AG10803 (cell line): ENCODE measurements around the gene TIMM44.

Experiments
- DNase-seq: peaks from one replicate; pipeline ENCODE4 v3.0.0; 2010; ENCODE audit warnings: low read depth
- H3K4me3 ChIP-seq: 2 replicates; pipeline ENCODE4 v1.5.1; 2011; ENCODE audit warnings: mild to moderate bottlenecking, low read length, control low read depth
- CTCF ChIP-seq: conservative IDR thresholded peaks from 2 replicates; pipeline ENCODE4 v1.5.1; 2011; ENCODE audit warnings: mild to moderate bottlenecking, low read length, control low read depth, inconsistent platforms

TIMM44 gene

GRCh38 chr19:7911508-7912143, 31.8 kb downstream of the TIMM44 start:
- H3K4me3 ChIP-seq = no peak overlapping the region
- no peak for TF ChIP-seq CTCF

GRCh38 chr19:7910321-7911161, 32.9 kb downstream of the TIMM44 start:
- DNase-seq = no peak
- TF ChIP-seq CTCF = no peak
- no peak overlapping the region for H3K4me3 ChIP-seq

More at GRCh38 chr19:7911508-7912143, 31.8 kb downstream of the TIMM44 start:
- DNase-seq = no peak

- no peak for TF ChIP-seq CTCF
- no peak overlapping the region for H3K4me3 ChIP-seq
- DNase-seq = no peak
Observed at GRCh38 chr19:7909471-7910067, 33.9 kb downstream of the TIMM44 start.

- no peak overlapping the region for H3K4me3 ChIP-seq
- no peak for DNase-seq
- no peak for TF ChIP-seq CTCF
Observed at GRCh38 chr19:7908742-7909461, 34.6 kb downstream of the TIMM44 start.

- no peak overlapping the region for H3K4me3 ChIP-seq
- DNase-seq = no peak
- no peak for TF ChIP-seq CTCF
Observed at GRCh38 chr19:7908078-7908699, 35.3 kb downstream of the TIMM44 start.

- H3K4me3 ChIP-seq = no peak overlapping the region
- no peak for DNase-seq
- no peak for TF ChIP-seq CTCF
Observed at GRCh38 chr19:7907544-7907943, 35.9 kb downstream of the TIMM44 start.
